PC-9 (cell line): ENCODE measurements around the gene LRRC8A. TPM values are rescaled to one million over a fixed set of nuclear protein-coding genes. Genes with fewer than 3 reads are reported as not detected.

Experiments used
- BruUV-seq: library from RNA; stranded (reverse); fragments of 400-500 nt; replicated peaks from 2 replicates; lab custom pipeline; 2021; lab: Mats Ljungman, UMichigan
- CTCF ChIA-PET: fragments of 300-600 bp; sonication (Branson Sonifier 250); formaldehyde crosslinking; loops from one replicate; lab custom pipeline; 2022; ENCODE audit warnings: antibody characterized with exemption; lab: Charles Lee
- POLR2A ChIA-PET: fragments of 300-600 bp; sonication (Branson Sonifier 250); formaldehyde crosslinking; loops from one replicate; lab custom pipeline; 2022; ENCODE audit warnings: antibody characterized with exemption; ENCODE audit not compliant: unreplicated experiment; lab: Charles Lee
- DNase-seq, 2 experiments: peaks; one replicate each; pipeline versions ENCODE4 v3.0.0 to v3.0.0-alpha.2; 2015 to 2022; ENCODE audit warnings: mixed read lengths in 1 of 2
- H2AFZ ChIP-seq: fragments of 200-600 bp; sonication (generic); 2 replicates; pipeline ENCODE4 v1.8.1; 2017; ENCODE audit warnings: antibody characterized with exemption
- H3F3A ChIP-seq: fragments of 200-600 bp; sonication (generic); 2 replicates; pipeline ENCODE4 v1.8.1; 2017; ENCODE audit warnings: antibody characterized with exemption, mild to moderate bottlenecking, low read depth; ENCODE audit not compliant: insufficient read depth
- H3K27ac ChIP-seq: fragments of 200-600 bp; sonication (generic); 2 replicates; pipeline ENCODE4 v1.6.1; 2016; ENCODE audit warnings: mixed run types
- H3K27me3 ChIP-seq: fragments of 200-600 bp; sonication (generic); 2 replicates; pipeline ENCODE4 v1.6.1; 2016; ENCODE audit warnings: low read depth, mixed run types; ENCODE audit not compliant: insufficient read depth
- H3K36me3 ChIP-seq: fragments of 200-600 bp; sonication (generic); 2 replicates; pipeline ENCODE4 v1.6.1; 2016; ENCODE audit warnings: low read depth, mixed run types
- H3K4me1 ChIP-seq: fragments of 200-600 bp; sonication (generic); replicated peaks from 2 replicates; pipeline ENCODE4 v1.6.1; 2016; ENCODE audit warnings: mixed run types; ENCODE audit not compliant: insufficient read depth
- H3K4me2 ChIP-seq: fragments of 200-600 bp; sonication (generic); 2 replicates; pipeline ENCODE4 v1.6.1; 2017; ENCODE audit warnings: mixed run types
- H3K4me3 ChIP-seq: fragments of 200-600 bp; sonication (generic); 2 replicates; pipeline ENCODE4 v1.6.1; 2016; ENCODE audit warnings: mixed run types
- H3K79me2 ChIP-seq: fragments of 200-600 bp; sonication (generic); 2 replicates; pipeline ENCODE4 v1.6.1; 2017; ENCODE audit warnings: low read depth, mixed run types
- H3K9me2 ChIP-seq: fragments of 200-600 bp; sonication (generic); 2 replicates; pipeline ENCODE4 v1.8.1; 2017; ENCODE audit warnings: mild to moderate bottlenecking; ENCODE audit not compliant: insufficient read depth
- H3K9me3 ChIP-seq: fragments of 200-600 bp; sonication (generic); 2 replicates; pipeline ENCODE4 v1.8.1; 2016; ENCODE audit warnings: low read depth; ENCODE audit not compliant: insufficient read depth
- H4K20me1 ChIP-seq: fragments of 200-600 bp; sonication (generic); 2 replicates; pipeline ENCODE4 v1.8.1; 2017; ENCODE audit not compliant: insufficient read depth
- EZH2 ChIP-seq: fragments of 200-600 bp; sonication (generic); IDR thresholded peaks from 2 replicates; pipeline ENCODE4 v1.8.0; 2017; ENCODE audit warnings: antibody characterized with exemption, low read depth
- intact Hi-C: fragments of 100-400 bp; cut with micrococcal nuclease; formaldehyde crosslinking; loops from one replicate; pipeline ENCODE4 v1.10.0; 2022; ENCODE audit not compliant: unreplicated experiment
- total RNA-seq: library from RNA; stranded (reverse); gene quantifications from 2 replicates; pipeline ENCODE4 v1.2.3, GENCODE V29; 2021
- TF ChIP-seq, protein P1 (sequence below): fragments of 200-600 bp; sonication (generic); conservative IDR thresholded peaks from 2 replicates; pipeline ENCODE4 v1.6.1; 2017; ENCODE audit warnings: mixed run types, antibody characterized with exemption, mild to moderate bottlenecking, moderate library complexity

Gene LRRC8A
- total RNA-seq, 1 experiment from 2014 or later, result 90.3 TPM

DNA sequence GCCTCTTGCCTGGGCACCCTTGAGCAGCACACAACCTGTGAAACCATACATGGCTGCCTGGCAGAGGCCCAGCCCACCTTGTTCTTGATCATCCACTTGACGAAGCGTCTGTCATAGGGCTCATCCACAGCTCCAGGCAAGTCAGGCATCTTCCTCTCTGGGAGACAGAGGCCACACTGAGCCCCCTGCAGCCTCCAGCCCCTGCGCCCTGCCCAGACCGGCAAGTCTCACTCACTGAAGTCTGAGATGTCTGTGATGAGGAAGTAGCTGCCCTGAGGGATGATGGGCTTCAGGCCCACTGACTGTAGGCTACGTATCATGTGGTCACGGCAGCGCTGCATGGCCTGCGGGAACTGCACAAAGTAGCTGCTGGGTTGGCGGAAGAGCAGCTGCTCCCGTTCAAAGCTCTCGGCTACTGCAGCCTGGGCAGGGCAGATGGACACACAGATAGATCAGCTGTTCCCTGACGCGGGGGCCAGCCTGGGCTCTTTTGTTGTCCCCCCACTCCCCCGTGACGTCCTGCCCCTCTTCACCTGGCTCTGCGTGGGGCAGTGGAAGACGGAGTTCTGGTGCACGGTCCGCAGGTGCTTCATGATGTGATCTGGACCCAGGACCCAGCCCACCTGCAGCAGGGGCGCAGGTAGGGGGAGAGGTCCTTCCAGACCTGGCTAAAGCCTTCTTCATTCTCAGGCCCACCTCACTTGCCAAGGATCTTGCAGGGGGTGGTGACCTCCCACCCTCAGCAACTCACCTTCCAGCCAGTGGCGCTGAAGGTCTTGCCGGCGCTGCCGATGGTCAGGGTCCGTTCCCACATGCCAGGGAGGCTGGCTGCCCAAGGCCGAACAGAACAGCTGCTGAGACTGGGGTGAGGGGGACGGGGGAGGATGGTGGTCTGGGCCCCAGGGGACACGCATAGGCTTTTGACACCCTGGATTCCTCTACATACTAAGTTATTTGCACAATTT lies 46.4 kb upstream of the LRRC8A start:
- no TSS peak for BruUV-seq
- no peak for TF ChIP-seq EZH2
- TF ChIP-seq, protein P1, sequence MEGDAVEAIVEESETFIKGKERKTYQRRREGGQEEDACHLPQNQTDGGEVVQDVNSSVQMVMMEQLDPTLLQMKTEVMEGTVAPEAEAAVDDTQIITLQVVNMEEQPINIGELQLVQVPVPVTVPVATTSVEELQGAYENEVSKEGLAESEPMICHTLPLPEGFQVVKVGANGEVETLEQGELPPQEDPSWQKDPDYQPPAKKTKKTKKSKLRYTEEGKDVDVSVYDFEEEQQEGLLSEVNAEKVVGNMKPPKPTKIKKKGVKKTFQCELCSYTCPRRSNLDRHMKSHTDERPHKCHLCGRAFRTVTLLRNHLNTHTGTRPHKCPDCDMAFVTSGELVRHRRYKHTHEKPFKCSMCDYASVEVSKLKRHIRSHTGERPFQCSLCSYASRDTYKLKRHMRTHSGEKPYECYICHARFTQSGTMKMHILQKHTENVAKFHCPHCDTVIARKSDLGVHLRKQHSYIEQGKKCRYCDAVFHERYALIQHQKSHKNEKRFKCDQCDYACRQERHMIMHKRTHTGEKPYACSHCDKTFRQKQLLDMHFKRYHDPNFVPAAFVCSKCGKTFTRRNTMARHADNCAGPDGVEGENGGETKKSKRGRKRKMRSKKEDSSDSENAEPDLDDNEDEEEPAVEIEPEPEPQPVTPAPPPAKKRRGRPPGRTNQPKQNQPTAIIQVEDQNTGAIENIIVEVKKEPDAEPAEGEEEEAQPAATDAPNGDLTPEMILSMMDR, result no peak
- Histone ChIP-seq H2AFZ (no peak overlapping the region), H3K4me3 (no peak overlapping the region), H3K4me2 (no peak overlapping the region), H3K9me3 (no peaks in the 10 kb centered on the region), H3F3A (peaks cover 6% of the 10 kb centered on the region; the same call in 1 of the 2 replicates), H3K27me3 (no peaks in the 10 kb centered on the region), H3K9me2 (no peaks in the 10 kb centered on the region), H3K27ac (no peak overlapping the region), H4K20me1 (no peaks in the 10 kb centered on the region), H3K4me1 (no peaks in the 10 kb centered on the region), H3K36me3 (no peaks in the 10 kb centered on the region), H3K79me2 (no peaks in the 10 kb centered on the region)
- ChIA-PET CTCF (no interaction called here), POLR2A (no interaction called here)
- no peak for DNase-seq
- intact Hi-C loops, result no loop called here

DNA sequence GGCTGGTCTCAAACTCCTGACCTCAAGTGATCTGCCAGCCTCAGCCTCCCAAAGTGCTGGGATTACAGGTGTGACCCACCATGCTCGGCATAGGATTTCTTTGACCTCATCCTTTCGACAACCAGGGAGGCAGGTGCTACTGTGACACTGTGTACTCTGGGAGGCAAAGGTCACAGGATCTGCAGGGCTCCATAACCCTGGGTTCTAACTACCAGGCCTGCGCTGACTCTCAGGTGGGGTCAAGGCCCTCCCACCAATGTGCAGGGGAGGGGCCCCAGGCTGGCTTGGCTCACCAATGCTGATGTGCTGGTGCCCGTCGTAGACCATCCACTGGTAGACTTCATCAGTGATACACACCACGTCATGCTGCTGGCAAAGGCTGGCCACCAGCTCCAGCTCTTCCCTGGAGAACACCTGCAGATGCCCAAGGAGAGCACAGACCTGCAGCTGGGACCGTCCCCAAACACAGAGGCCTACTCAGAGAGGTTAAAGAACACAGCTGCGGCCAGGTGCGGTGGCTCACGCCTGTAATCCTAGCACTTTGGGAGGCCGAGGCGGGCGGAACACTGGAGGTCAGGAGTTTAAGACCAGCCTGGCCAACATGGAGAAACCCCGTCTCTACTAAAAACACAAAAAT lies 45.3 kb upstream of the LRRC8A start:
- H3K27me3 ChIP-seq, result no peaks in the 10 kb centered on the region
- intact Hi-C loops, result no loop called here

DNA sequence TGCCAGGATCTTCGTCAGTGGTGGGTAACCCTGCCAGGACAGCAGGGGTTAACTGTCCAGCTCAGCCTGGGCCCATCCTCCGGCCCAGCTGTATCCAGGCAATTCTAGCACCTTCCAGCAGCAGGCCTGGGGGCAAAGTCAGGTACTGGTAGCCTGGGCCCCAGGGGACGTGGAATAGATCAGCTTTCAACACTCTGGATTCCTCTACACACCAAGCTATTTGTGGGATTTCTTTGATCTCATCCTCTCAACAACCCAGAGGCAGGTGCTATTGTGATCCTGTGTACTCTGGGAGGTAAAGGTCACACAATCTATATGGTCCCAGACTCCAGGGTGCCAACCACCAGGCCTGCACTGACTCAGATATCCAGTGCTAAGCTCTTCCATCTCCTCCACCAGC lies 43.6 kb upstream of the LRRC8A start:
- ChIA-PET POLR2A (interaction anchor here (0.6 kb wide), 1 partner anchor 9 kb away, joined by 11 read pairs; the partner anchor contains the start of gene SPOUT1), CTCF (no interaction called here)
- BruUV-seq, result no TSS peak
- H3K9me3 ChIP-seq, result no peaks in the 10 kb centered on the region
- H2AFZ ChIP-seq, result no peak overlapping the region
- intact Hi-C loops, result no loop called here
- no peak for DNase-seq
- no peak overlapping the region for H3K4me2 ChIP-seq
- H4K20me1 ChIP-seq, result no peaks in the 10 kb centered on the region
- H3K9me2 ChIP-seq, result no peaks in the 10 kb centered on the region
- H3K4me1 ChIP-seq, result no peaks in the 10 kb centered on the region
- H3K27ac ChIP-seq, result no peak overlapping the region
- H3K4me3 ChIP-seq, result no peak overlapping the region
- H3K27me3 ChIP-seq, result no peaks in the 10 kb centered on the region
- H3K79me2 ChIP-seq, result no peaks in the 10 kb centered on the region
- H3F3A ChIP-seq, result 0 out of 2 replicates have a peak, but pooled peaks cover 5% of the 10 kb centered on the region
- TF ChIP-seq EZH2, result no peak
- TF ChIP-seq, protein P1, result no peak
- no peaks in the 10 kb centered on the region for H3K36me3 ChIP-seq

More for the DNA sequence above, 45.3 kb upstream of the LRRC8A start:
- H4K20me1 ChIP-seq, result no peaks in the 10 kb centered on the region
- TF ChIP-seq, protein P1, result no peak
- no peak for TF ChIP-seq EZH2
- no peak overlapping the region for H3K4me3 ChIP-seq
- no peaks in the 10 kb centered on the region for H3K9me3 ChIP-seq
- H3K4me2 ChIP-seq, result no peak overlapping the region
- H3K9me2 ChIP-seq, result no peaks in the 10 kb centered on the region
- POLR2A ChIA-PET, result no interaction called here
- no peak overlapping the region for H2AFZ ChIP-seq
- BruUV-seq, result no TSS peak
- H3K79me2 ChIP-seq, result no peaks in the 10 kb centered on the region
- DNase-seq, result no peak
- no peak overlapping the region for H3K27ac ChIP-seq
- H3K36me3 ChIP-seq, result no peaks in the 10 kb centered on the region
- CTCF ChIA-PET, result no interaction called here
- H3F3A ChIP-seq, result 0 out of 2 replicates have a peak, but pooled peaks cover 5% of the 10 kb centered on the region
- no peaks in the 10 kb centered on the region for H3K4me1 ChIP-seq
